Activated CD4-positive, alpha-beta memory T cell treated with anti-CD3 and anti-CD28 coated beads, Interleukin-2, amount 10 ng/mL, durations not matched to agents 7 days and 5 days (primary cell): Measurements from ENCODE around the gene TMEM247. TPM values are rescaled to one million over a fixed set of nuclear protein-coding genes. Genes with fewer than 3 reads are reported as not detected.
"Not testable (repeated sequence)": the region's sequence is repeated elsewhere in the genome, so short reads cannot be mapped to it uniquely, and the experiment has no call there.

ENCODE experiments used
- CTCF ChIA-PET: fragments of 350-600 bp; sonication (Branson Sonifier 250); formaldehyde crosslinking; loops from one replicate; lab custom pipeline; 2021; ENCODE audit warnings: antibody characterized with exemption, inconsistent platforms; lab: Charles Lee
- POLR2A ChIA-PET: fragments of 350-600 bp; sonication (Branson Sonifier 250); formaldehyde crosslinking; loops from one replicate; lab custom pipeline; 2021; ENCODE audit warnings: antibody characterized with exemption; lab: Charles Lee
- DNase-seq: peaks from one replicate; pipeline ENCODE4 v3.0.0-alpha.2; 2020
- H3K27ac Mint-ChIP-seq: one replicate; pipeline ENCODE4 v1.8.0; 2021; ENCODE audit warnings: mild to moderate bottlenecking, mixed read lengths
- H3K27me3 Mint-ChIP-seq: one replicate; pipeline ENCODE4 v1.8.0; 2021; ENCODE audit warnings: mixed read lengths
- H3K36me3 Mint-ChIP-seq: one replicate; pipeline ENCODE4 v1.8.0; 2021; ENCODE audit warnings: low read depth, mixed read lengths
- H3K4me1 Mint-ChIP-seq: one replicate; pipeline ENCODE4 v1.8.0; 2021; ENCODE audit warnings: mixed read lengths
- H3K4me3 Mint-ChIP-seq: one replicate; pipeline ENCODE4 v1.8.0; 2021; ENCODE audit warnings: mild to moderate bottlenecking, mixed read lengths
- H3K9me3 Mint-ChIP-seq: one replicate; pipeline ENCODE4 v1.8.0; 2021; ENCODE audit warnings: mixed read lengths
- total RNA-seq, 2 experiments: library from RNA; stranded (reverse); gene quantifications; one replicate each; pipeline ENCODE4 v1.2.3, GENCODE V29; 2021

TMEM247 gene
- total RNA-seq, 2 experiments from 2014 or later, result not detected

- H3K9me3 Mint-ChIP-seq, result peaks cover 15% of the 10 kb centered on the region
- no peak for DNase-seq
- ChIA-PET POLR2A (interaction anchor here (0.8 kb wide), 1 partner anchor 34 kb away, joined by 3 read pairs; no protein-coding TSS in a partner anchor), CTCF (interaction anchor here (0.7 kb wide), 1 partner anchor 27 kb away, joined by 3 read pairs; no protein-coding TSS in a partner anchor)
- H3K4me3 Mint-ChIP-seq, result no peak overlapping the region
- no peaks in the 10 kb centered on the region for H3K27me3 Mint-ChIP-seq
- peaks cover 6% of the 10 kb centered on the region for H3K4me1 Mint-ChIP-seq
- no peak overlapping the region for H3K27ac Mint-ChIP-seq
- H3K36me3 Mint-ChIP-seq, result peaks cover 8% of the 10 kb centered on the region
Observed at GRCh38 chr2:46510598-46511177, 31.3 kb downstream of the TMEM247 start.

- H3K4me3 Mint-ChIP-seq, result no peak overlapping the region
- POLR2A ChIA-PET, result no interaction called here
- H3K27ac Mint-ChIP-seq, result no peak overlapping the region
- H3K36me3 Mint-ChIP-seq, result peaks cover 13% of the 10 kb centered on the region
- peaks cover 21% of the 10 kb centered on the region for H3K9me3 Mint-ChIP-seq
- peaks cover 3% of the 10 kb centered on the region for H3K4me1 Mint-ChIP-seq
- CTCF ChIA-PET, result interaction anchor here (0.8 kb wide), 1 partner anchor 29 kb away, joined by 3 read pairs; no protein-coding TSS in a partner anchor
- no peaks in the 10 kb centered on the region for H3K27me3 Mint-ChIP-seq
- no peak for DNase-seq
Observed at GRCh38 chr2:46512185-46512584, 32.8 kb downstream of the TMEM247 start.

GRCh38 chr2:46514738-46515137, 35.4 kb downstream of the TMEM247 start:
- H3K4me3 Mint-ChIP-seq, result no peak overlapping the region
- H3K36me3 Mint-ChIP-seq, result peaks cover 13% of the 10 kb centered on the region
- no peaks in the 10 kb centered on the region for H3K4me1 Mint-ChIP-seq
- CTCF ChIA-PET, result interaction anchor here (0.6 kb wide), 1 partner anchor 415 kb away, joined by 3 read pairs; no protein-coding TSS in a partner anchor
- POLR2A ChIA-PET, result no interaction called here
- no peaks in the 10 kb centered on the region for H3K27me3 Mint-ChIP-seq
- no peak overlapping the region for H3K27ac Mint-ChIP-seq
- DNase-seq, result no peak
- peaks cover 21% of the 10 kb centered on the region for H3K9me3 Mint-ChIP-seq

GRCh38 chr2:46517485-46517884, 38.1 kb downstream of the TMEM247 start:
- no peaks in the 10 kb centered on the region for H3K4me1 Mint-ChIP-seq
- H3K27me3 Mint-ChIP-seq, result no peaks in the 10 kb centered on the region
- H3K36me3 Mint-ChIP-seq, result peaks cover 13% of the 10 kb centered on the region
- ChIA-PET CTCF (no interaction called here), POLR2A (no interaction called here)
- peaks cover 21% of the 10 kb centered on the region for H3K9me3 Mint-ChIP-seq
- H3K4me3 Mint-ChIP-seq, result no peak overlapping the region
- no peak for DNase-seq
- no peak overlapping the region for H3K27ac Mint-ChIP-seq

- Mint-ChIP-seq H3K36me3 (peaks cover 13% of the 10 kb centered on the region), H3K4me1 (no peaks in the 10 kb centered on the region), H3K27me3 (no peaks in the 10 kb centered on the region), H3K4me3 (no peak overlapping the region), H3K9me3 (peaks cover 21% of the 10 kb centered on the region), H3K27ac (no peak overlapping the region)
- no peak for DNase-seq
- ChIA-PET CTCF (no interaction called here), POLR2A (interaction anchor here (1.4 kb wide), 1 partner anchor 13 kb away, joined by 3 read pairs; no protein-coding TSS in a partner anchor)
Observed at GRCh38 chr2:46518861-46519260, 39.5 kb downstream of the TMEM247 start.

GRCh38 chr2:46519265-46519664, 39.9 kb downstream of the TMEM247 start:
- Mint-ChIP-seq H3K4me1 (no peaks in the 10 kb centered on the region), H3K9me3 (peaks cover 20% of the 10 kb centered on the region), H3K36me3 (peaks cover 13% of the 10 kb centered on the region), H3K4me3 (no peak overlapping the region), H3K27ac (no peak overlapping the region), H3K27me3 (no peaks in the 10 kb centered on the region)
- ChIA-PET CTCF (no interaction called here), POLR2A (interaction anchor here (1.4 kb wide), 1 partner anchor 12 kb away, joined by 3 read pairs; no protein-coding TSS in a partner anchor)
- DNase-seq, result no peak

GRCh38 chr2:46520130-46520711, 40.9 kb downstream of the TMEM247 start:
- DNase-seq, result no peak
- CTCF ChIA-PET, result no interaction called here

GRCh38 chr2:46521215-46521683, 41.9 kb downstream of the TMEM247 start:
- no peaks in the 10 kb centered on the region for H3K4me1 Mint-ChIP-seq
- H3K9me3 Mint-ChIP-seq, result peaks cover under 1% of the 10 kb centered on the region
- H3K4me3 Mint-ChIP-seq, result no peak overlapping the region
- no peaks in the 10 kb centered on the region for H3K36me3 Mint-ChIP-seq
- H3K27me3 Mint-ChIP-seq, result no peaks in the 10 kb centered on the region
- ChIA-PET CTCF (no interaction called here), POLR2A (no interaction called here)
- no peak for DNase-seq
- no peak overlapping the region for H3K27ac Mint-ChIP-seq

More at GRCh38 chr2:46520130-46520711, 40.9 kb downstream of the TMEM247 start:
- Mint-ChIP-seq H3K9me3 (peaks cover 11% of the 10 kb centered on the region), H3K27ac (no peak overlapping the region), H3K27me3 (no peaks in the 10 kb centered on the region), H3K4me1 (no peaks in the 10 kb centered on the region), H3K36me3 (peaks cover 8% of the 10 kb centered on the region), H3K4me3 (no peak overlapping the region)
- POLR2A ChIA-PET, result interaction anchor here (1.4 kb wide), 1 partner anchor 11 kb away, joined by 3 read pairs; no protein-coding TSS in a partner anchor

GRCh38 chr2:46522385-46522784, 43.0 kb downstream of the TMEM247 start:
- POLR2A ChIA-PET, DNase-seq, H3K4me1 Mint-ChIP-seq, H3K36me3 Mint-ChIP-seq, H3K27me3 Mint-ChIP-seq, H3K4me3 Mint-ChIP-seq, H3K9me3 Mint-ChIP-seq, H3K27ac Mint-ChIP-seq, CTCF ChIA-PET: not testable (repeated sequence)

GRCh38 chr2:46525522-46526155, 46.3 kb downstream of the TMEM247 start:
- Mint-ChIP-seq H3K36me3 (peaks cover 2% of the 10 kb centered on the region), H3K4me3 (no peak overlapping the region), H3K4me1 (no peaks in the 10 kb centered on the region), H3K27me3 (no peaks in the 10 kb centered on the region), H3K9me3 (no peaks in the 10 kb centered on the region), H3K27ac (no peak overlapping the region)
- DNase-seq, result no peak
- ChIA-PET POLR2A (no interaction called here), CTCF (interaction anchor here (0.6 to 0.7 kb wide), 2 partner anchors 68 to 150 kb away, joined by 3 to 4 read pairs; no protein-coding TSS in a partner anchor)

GRCh38 chr2:46528880-46529279, 49.5 kb downstream of the TMEM247 start:
- peaks cover 12% of the 10 kb centered on the region for H3K36me3 Mint-ChIP-seq
- H3K27ac Mint-ChIP-seq, result no peak overlapping the region
- H3K27me3 Mint-ChIP-seq, result no peaks in the 10 kb centered on the region
- H3K4me3 Mint-ChIP-seq, result no peak overlapping the region
- POLR2A ChIA-PET, result no interaction called here
- peaks cover 3% of the 10 kb centered on the region for H3K9me3 Mint-ChIP-seq
- peaks cover under 1% of the 10 kb centered on the region for H3K4me1 Mint-ChIP-seq
- CTCF ChIA-PET, result no interaction called here
- no peak for DNase-seq

- POLR2A ChIA-PET, result interaction anchor here (1.3 to 1.5 kb wide), 2 partner anchors 10 to 14 kb away, joined by 3 to 4 read pairs; no protein-coding TSS in a partner anchor
- Mint-ChIP-seq H3K4me3 (no peak overlapping the region), H3K4me1 (peaks cover 18% of the 10 kb centered on the region), H3K27me3 (no peaks in the 10 kb centered on the region), H3K27ac (no peak overlapping the region), H3K9me3 (peaks cover 3% of the 10 kb centered on the region), H3K36me3 (peaks cover 24% of the 10 kb centered on the region)
- DNase-seq, result no peak
- CTCF ChIA-PET, result interaction anchor here (1.4 kb wide), 1 partner anchor 61 kb away, joined by 3 read pairs; no protein-coding TSS in a partner anchor
Observed at GRCh38 chr2:46530639-46531038, 51.3 kb downstream of the TMEM247 start.

GRCh38 chr2:46531863-46532262, 52.5 kb downstream of the TMEM247 start:
- peaks cover 28% of the 10 kb centered on the region for H3K4me1 Mint-ChIP-seq
- ChIA-PET CTCF (no interaction called here), POLR2A (interaction anchor here (1.0 kb wide), 1 partner anchor 12 kb away, joined by 3 read pairs; no protein-coding TSS in a partner anchor)
- no peak for DNase-seq
- H3K27me3 Mint-ChIP-seq, result no peaks in the 10 kb centered on the region
- peaks cover 28% of the 10 kb centered on the region for H3K36me3 Mint-ChIP-seq
- peaks cover 3% of the 10 kb centered on the region for H3K9me3 Mint-ChIP-seq
- no peak overlapping the region for H3K4me3 Mint-ChIP-seq
- no peak overlapping the region for H3K27ac Mint-ChIP-seq
